Keratinocyte (primary cell): ENCODE measurements around the gene PSMB5.

Experiments used
- EZH2 ChIP-seq: IDR thresholded peaks from one replicate; pipeline ENCODE4 v1.6.1; 2012; ENCODE audit warnings: inconsistent platforms, mild to moderate bottlenecking, low read length, moderate library complexity
- TF ChIP-seq, protein P1 (sequence below), 3 experiments: IDR thresholded peaks in 1 of 3; conservative IDR thresholded peaks in 1 of 3; optimal IDR thresholded peaks in 1 of 3; 2 replicates in 2 of 3; 3 replicates in 1 of 3; pipeline versions ENCODE3 to v1.5.1; 2011; ENCODE audit warnings: low read length in 3 of 3, mild to moderate bottlenecking in 3 of 3, moderate library complexity in 2 of 3, control low read depth in 1 of 3, inconsistent platforms in 1 of 3; ENCODE audit not compliant: insufficient read depth in 2 of 3; ENCODE audit errors: extremely low read depth in 1 of 3

DNA sequence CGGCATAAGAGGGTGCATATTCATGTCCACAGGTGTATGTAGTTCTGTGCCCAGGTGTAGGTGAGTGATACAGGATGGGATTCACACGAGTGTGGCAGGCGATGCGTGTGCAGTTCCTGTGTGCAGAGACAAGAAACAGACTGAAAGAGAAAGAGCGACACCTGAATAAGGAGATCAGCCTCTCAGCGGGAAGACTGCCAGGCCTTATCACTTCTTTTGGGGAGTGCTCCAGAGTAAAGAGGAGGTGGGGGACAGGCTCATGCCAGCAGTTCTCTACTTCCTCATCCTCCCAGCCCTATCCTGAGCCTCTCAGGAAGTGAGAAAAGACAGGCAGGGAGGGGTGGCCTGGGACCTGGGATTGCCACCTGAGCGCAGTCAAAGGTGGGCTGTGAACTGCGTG, 10.1 kb upstream of the PSMB5 start:
- no peak for TF ChIP-seq EZH2
- TF ChIP-seq, protein P1, sequence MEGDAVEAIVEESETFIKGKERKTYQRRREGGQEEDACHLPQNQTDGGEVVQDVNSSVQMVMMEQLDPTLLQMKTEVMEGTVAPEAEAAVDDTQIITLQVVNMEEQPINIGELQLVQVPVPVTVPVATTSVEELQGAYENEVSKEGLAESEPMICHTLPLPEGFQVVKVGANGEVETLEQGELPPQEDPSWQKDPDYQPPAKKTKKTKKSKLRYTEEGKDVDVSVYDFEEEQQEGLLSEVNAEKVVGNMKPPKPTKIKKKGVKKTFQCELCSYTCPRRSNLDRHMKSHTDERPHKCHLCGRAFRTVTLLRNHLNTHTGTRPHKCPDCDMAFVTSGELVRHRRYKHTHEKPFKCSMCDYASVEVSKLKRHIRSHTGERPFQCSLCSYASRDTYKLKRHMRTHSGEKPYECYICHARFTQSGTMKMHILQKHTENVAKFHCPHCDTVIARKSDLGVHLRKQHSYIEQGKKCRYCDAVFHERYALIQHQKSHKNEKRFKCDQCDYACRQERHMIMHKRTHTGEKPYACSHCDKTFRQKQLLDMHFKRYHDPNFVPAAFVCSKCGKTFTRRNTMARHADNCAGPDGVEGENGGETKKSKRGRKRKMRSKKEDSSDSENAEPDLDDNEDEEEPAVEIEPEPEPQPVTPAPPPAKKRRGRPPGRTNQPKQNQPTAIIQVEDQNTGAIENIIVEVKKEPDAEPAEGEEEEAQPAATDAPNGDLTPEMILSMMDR (optimal IDR thresholded peaks at IDR 0.05 in 1 of 3, IDR thresholded peaks at IDR 0.05 in 1 of 3, conservative IDR thresholded peaks at IDR 0.05 in 1 of 3; ENCODE audit: extremely low read depth in 1 of 3, insufficient read depth in 2 of 3, low read length in 3 of 3): no peak
